ENCODE results near the gene SRC.

Gene SRC

GRCh38 chr20:37435607-37436006 is 89.7 kb downstream of the SRC start:
- DNase-seq (ENCODE audit: insufficient read length, low spot score) = no peak
- FAIRE-seq = no peak
- TF ChIP-seq PAX5 (IDR thresholded peaks at IDR 0.05; ENCODE audit: insufficient read depth, low read length, severe bottlenecking) (no peak), POLR2A (IDR thresholded peaks at IDR 0.05; ENCODE audit: low read depth, low read length) (no peak), TAF1 (IDR thresholded peaks at IDR 0.05; ENCODE audit: low read depth, low read length) (no peak), POLR2AphosphoS5 (IDR thresholded peaks at IDR 0.05; ENCODE audit: low read depth, low read length) (no peak), POU2F2 (IDR thresholded peaks at IDR 0.05; ENCODE audit: low read depth, low read length) (no peak), SPI1 (IDR thresholded peaks at IDR 0.05; ENCODE audit: low read depth, low read length) (no peak)

- FAIRE-seq (no peak), DNase-seq (ENCODE audit: insufficient read length, low spot score) (no peak)
- TF ChIP-seq SPI1 (IDR thresholded peaks at IDR 0.05; ENCODE audit: low read depth, low read length) (no peak), TAF1 (IDR thresholded peaks at IDR 0.05; ENCODE audit: low read depth, low read length) (no peak), POLR2AphosphoS5 (IDR thresholded peaks at IDR 0.05; ENCODE audit: low read depth, low read length) (no peak), PAX5 (IDR thresholded peaks at IDR 0.05; ENCODE audit: insufficient read depth, low read length, severe bottlenecking) (no peak), POLR2A (IDR thresholded peaks at IDR 0.05; ENCODE audit: low read depth, low read length) (no peak), POU2F2 (IDR thresholded peaks at IDR 0.05; ENCODE audit: low read depth, low read length) (no peak)
Measured at GRCh38 chr20:37436527-37437186, 90.7 kb downstream of the SRC start.

GRCh38 chr20:37437676-37438075 is 91.7 kb downstream of the SRC start:
- TF ChIP-seq POLR2AphosphoS5 (IDR thresholded peaks at IDR 0.05; ENCODE audit: low read depth, low read length) = no peak
- no peak for TF ChIP-seq SPI1 (IDR thresholded peaks at IDR 0.05; ENCODE audit: low read depth, low read length)
- TF ChIP-seq PAX5 (IDR thresholded peaks at IDR 0.05; ENCODE audit: insufficient read depth, low read length, severe bottlenecking) = no peak
- no peak for TF ChIP-seq TAF1 (IDR thresholded peaks at IDR 0.05; ENCODE audit: low read depth, low read length)
- TF ChIP-seq POLR2A (IDR thresholded peaks at IDR 0.05; ENCODE audit: low read depth, low read length) = no peak
- TF ChIP-seq POU2F2 (IDR thresholded peaks at IDR 0.05; ENCODE audit: low read depth, low read length) = no peak
- no peak for DNase-seq (ENCODE audit: insufficient read length, low spot score)
- FAIRE-seq = no peak

GRCh38 chr20:37438464-37439222 is 92.7 kb downstream of the SRC start:
- FAIRE-seq (no peak), DNase-seq (ENCODE audit: insufficient read length, low spot score) (no peak)
- TF ChIP-seq SPI1 (IDR thresholded peaks at IDR 0.05; ENCODE audit: low read depth, low read length) (no peak), PAX5 (IDR thresholded peaks at IDR 0.05; ENCODE audit: insufficient read depth, low read length, severe bottlenecking) (no peak), POLR2AphosphoS5 (IDR thresholded peaks at IDR 0.05; ENCODE audit: low read depth, low read length) (no peak), TAF1 (IDR thresholded peaks at IDR 0.05; ENCODE audit: low read depth, low read length) (no peak), POLR2A (IDR thresholded peaks at IDR 0.05; ENCODE audit: low read depth, low read length) (no peak), POU2F2 (IDR thresholded peaks at IDR 0.05; ENCODE audit: low read depth, low read length) (no peak)

GRCh38 chr20:37439223-37439933 is 93.4 kb downstream of the SRC start:
- DNase-seq (ENCODE audit: insufficient read length, low spot score) = no peak
- TF ChIP-seq POLR2A (IDR thresholded peaks at IDR 0.05; ENCODE audit: low read depth, low read length) (no peak), TAF1 (IDR thresholded peaks at IDR 0.05; ENCODE audit: low read depth, low read length) (no peak), SPI1 (IDR thresholded peaks at IDR 0.05; ENCODE audit: low read depth, low read length) (no peak), POLR2AphosphoS5 (IDR thresholded peaks at IDR 0.05; ENCODE audit: low read depth, low read length) (no peak), POU2F2 (IDR thresholded peaks at IDR 0.05; ENCODE audit: low read depth, low read length) (no peak), PAX5 (IDR thresholded peaks at IDR 0.05; ENCODE audit: insufficient read depth, low read length, severe bottlenecking) (no peak)
- FAIRE-seq = peak; percentile 85

GRCh38 chr20:37441023-37441422 is 95.1 kb downstream of the SRC start:
- no peak for DNase-seq (ENCODE audit: insufficient read length, low spot score)

GRCh38 chr20:37442547-37442946 is 96.6 kb downstream of the SRC start:
- no peak for FAIRE-seq
- TF ChIP-seq POU2F2 (IDR thresholded peaks at IDR 0.05; ENCODE audit: low read depth, low read length) = no peak
- TF ChIP-seq POLR2AphosphoS5 (IDR thresholded peaks at IDR 0.05; ENCODE audit: low read depth, low read length) = no peak
- no peak for TF ChIP-seq POLR2A (IDR thresholded peaks at IDR 0.05; ENCODE audit: low read depth, low read length)
- no peak for TF ChIP-seq PAX5 (IDR thresholded peaks at IDR 0.05; ENCODE audit: insufficient read depth, low read length, severe bottlenecking)
- no peak for TF ChIP-seq SPI1 (IDR thresholded peaks at IDR 0.05; ENCODE audit: low read depth, low read length)
- no peak for TF ChIP-seq TAF1 (IDR thresholded peaks at IDR 0.05; ENCODE audit: low read depth, low read length)
- DNase-seq (ENCODE audit: insufficient read length, low spot score) = no peak

More at GRCh38 chr20:37441023-37441422, 95.1 kb downstream of the SRC start:
- FAIRE-seq = no peak
- TF ChIP-seq PAX5 (IDR thresholded peaks at IDR 0.05; ENCODE audit: insufficient read depth, low read length, severe bottlenecking) (no peak), TAF1 (IDR thresholded peaks at IDR 0.05; ENCODE audit: low read depth, low read length) (no peak), SPI1 (IDR thresholded peaks at IDR 0.05; ENCODE audit: low read depth, low read length) (no peak), POLR2A (IDR thresholded peaks at IDR 0.05; ENCODE audit: low read depth, low read length) (no peak), POLR2AphosphoS5 (IDR thresholded peaks at IDR 0.05; ENCODE audit: low read depth, low read length) (no peak), POU2F2 (IDR thresholded peaks at IDR 0.05; ENCODE audit: low read depth, low read length) (no peak)

- no peak for FAIRE-seq
- TF ChIP-seq POU2F2 (IDR thresholded peaks at IDR 0.05; ENCODE audit: low read depth, low read length) = no peak
- TF ChIP-seq PAX5 (IDR thresholded peaks at IDR 0.05; ENCODE audit: insufficient read depth, low read length, severe bottlenecking) = no peak
- no peak for TF ChIP-seq POLR2AphosphoS5 (IDR thresholded peaks at IDR 0.05; ENCODE audit: low read depth, low read length)
- no peak for TF ChIP-seq SPI1 (IDR thresholded peaks at IDR 0.05; ENCODE audit: low read depth, low read length)
- TF ChIP-seq POLR2A (IDR thresholded peaks at IDR 0.05; ENCODE audit: low read depth, low read length) = no peak
- no peak for TF ChIP-seq TAF1 (IDR thresholded peaks at IDR 0.05; ENCODE audit: low read depth, low read length)
- DNase-seq (ENCODE audit: insufficient read length, low spot score) = no peak
Measured at GRCh38 chr20:37442986-37443385, 97.0 kb downstream of the SRC start.

- FAIRE-seq = no peak
- no peak for DNase-seq (ENCODE audit: insufficient read length, low spot score)
- TF ChIP-seq POU2F2 (IDR thresholded peaks at IDR 0.05; ENCODE audit: low read depth, low read length) (no peak), TAF1 (IDR thresholded peaks at IDR 0.05; ENCODE audit: low read depth, low read length) (no peak), PAX5 (IDR thresholded peaks at IDR 0.05; ENCODE audit: insufficient read depth, low read length, severe bottlenecking) (no peak), SPI1 (IDR thresholded peaks at IDR 0.05; ENCODE audit: low read depth, low read length) (no peak), POLR2AphosphoS5 (IDR thresholded peaks at IDR 0.05; ENCODE audit: low read depth, low read length) (no peak), POLR2A (IDR thresholded peaks at IDR 0.05; ENCODE audit: low read depth, low read length) (no peak)
Measured at GRCh38 chr20:37443596-37443995, 97.7 kb downstream of the SRC start.
